ENCODE results near the gene PTPN4.

PTPN4 gene

DNA sequence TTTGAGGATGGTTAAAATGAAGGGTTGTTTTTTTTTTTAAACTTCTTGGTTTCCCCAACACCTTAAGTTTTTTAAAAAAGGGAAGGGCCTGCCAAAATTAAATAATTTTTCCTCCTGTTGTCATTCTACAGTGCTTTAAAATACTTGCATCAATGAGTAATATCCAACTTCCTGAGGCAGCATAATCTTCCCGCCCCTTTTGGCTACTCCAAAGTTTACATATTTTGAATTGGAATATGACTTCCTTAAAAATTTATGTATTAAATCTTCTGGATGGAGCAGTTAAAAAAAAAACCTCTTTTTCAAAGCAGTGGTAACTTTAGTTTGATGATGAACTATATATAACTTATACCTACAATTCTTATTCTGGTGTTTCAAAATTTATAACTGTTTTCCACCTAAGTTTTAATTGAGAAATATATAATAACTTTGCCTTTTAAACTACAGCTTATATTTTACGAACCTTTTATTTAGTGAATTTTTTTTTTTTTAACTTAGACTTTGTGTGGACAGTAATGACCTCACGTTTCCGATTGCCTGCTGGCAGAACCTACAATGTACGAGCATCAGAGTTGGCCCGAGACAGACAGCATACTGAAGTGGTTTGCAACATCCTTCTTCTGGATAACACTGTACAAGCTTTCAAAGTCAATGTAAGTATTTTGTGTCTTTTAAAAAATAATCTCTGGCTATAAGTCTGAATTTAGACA lies 49.8 kb downstream of the PTPN4 start:
- no peak for DNase-seq

DNA sequence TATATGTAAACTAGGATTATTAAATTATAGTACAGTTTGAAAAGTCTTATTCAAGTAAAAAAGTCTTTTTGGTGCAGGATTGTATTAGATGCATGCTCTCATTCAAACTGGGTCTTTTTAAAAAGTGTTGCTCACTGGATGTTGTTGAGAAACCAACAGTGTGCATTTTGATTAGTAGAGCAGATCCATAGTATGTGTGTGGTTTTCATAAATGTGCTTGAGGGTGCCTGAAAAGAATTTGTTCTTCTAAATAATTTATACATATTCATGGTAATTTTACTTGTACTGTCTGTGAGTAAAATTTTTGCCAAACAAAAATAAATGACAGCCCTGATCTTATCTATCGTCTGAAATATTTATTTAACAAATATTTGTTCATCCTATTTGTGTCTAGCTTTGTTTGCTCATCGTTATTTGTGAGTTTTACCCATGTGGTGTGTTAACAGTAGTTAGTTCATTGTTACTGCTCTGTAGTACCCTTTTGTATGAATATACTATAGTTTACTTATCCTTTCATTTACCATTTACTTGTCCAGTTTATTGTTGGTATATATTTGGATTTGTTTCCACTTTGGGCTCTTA lies 50.4 kb downstream of the PTPN4 start:
- no peak for DNase-seq

DNA sequence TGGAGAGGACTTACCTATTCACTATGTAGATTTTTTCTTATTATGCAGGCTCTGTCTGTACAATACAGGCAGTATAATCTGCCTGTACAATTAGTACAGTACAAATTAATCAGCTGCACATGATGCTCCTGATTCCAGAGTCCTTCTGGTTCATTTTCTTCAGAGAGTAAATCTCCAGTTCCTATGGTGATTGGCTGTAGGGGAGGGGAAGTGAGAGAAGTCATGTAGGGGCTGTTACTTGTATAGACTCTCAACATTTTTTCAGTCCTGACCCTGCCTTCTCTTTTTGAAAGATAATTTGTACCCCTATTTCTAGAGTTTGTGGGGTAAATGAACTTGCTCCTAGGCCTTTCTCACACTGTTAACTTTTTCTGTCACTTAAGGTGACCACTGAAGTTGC lies 54.5 kb downstream of the PTPN4 start:
- no peak for DNase-seq

DNA sequence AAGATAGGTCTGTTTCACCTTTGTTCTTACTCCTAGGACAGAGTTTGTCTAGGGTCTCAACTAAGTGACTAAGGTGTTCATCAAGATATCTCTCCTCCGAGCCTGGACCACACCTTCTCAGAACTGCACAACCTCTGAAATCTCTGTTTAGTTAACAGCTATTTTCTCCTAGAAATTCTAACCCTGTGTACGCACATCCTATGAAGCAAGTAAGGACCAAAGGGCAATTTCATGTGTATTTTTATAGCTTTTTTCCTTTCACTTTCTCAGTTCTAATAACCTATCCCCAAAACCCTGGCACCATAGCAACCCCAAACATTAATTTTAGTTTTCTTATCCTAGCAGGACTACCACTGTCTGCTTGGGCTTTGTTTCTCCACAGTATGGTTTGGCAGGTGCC lies 59.1 kb downstream of the PTPN4 start:
- DNase-seq, result no peak

DNA sequence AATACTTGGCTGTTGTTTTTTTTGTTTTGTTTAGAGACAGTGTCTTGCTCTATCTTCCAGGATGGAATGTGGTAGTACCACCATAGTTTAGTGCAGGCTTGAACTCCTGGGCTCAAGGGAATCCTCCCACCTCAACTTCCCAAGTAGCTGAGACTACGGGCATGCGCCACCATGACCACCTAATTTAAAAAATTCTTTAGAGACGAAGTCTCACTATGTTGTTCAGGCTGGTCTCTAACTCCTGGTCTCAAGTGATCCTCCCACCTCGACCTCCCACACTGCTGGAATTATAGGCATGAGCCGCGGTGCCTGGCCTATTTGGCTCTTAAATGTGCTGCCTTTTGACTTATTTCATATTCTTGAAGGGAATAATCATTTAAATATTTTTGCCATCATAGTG lies 60.1 kb downstream of the PTPN4 start:
- DNase-seq, result no peak

GRCh38 chr2:119820275-119820674 lies 60.6 kb downstream of the PTPN4 start:
- DNase-seq, result no peak

DNA sequence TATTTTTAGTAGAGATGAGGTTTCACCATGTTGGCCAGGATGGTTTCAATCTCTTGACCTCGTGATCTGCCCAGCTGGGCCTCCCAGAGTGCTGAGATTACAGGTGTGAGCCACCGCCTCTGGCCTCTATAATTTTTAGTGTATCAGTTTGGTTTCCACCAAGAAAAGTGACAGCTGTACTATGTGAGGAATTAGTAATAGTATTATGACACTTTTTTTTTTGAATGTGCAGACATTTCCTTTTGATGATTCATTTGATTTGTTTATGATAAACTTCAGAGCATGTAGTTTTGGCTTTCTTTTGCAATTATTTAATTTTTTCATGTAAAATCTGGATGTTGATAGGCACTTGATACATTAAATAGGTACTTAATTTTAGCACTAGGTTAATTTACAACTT lies 61.5 kb downstream of the PTPN4 start:
- peak; percentile 37 for DNase-seq

DNA sequence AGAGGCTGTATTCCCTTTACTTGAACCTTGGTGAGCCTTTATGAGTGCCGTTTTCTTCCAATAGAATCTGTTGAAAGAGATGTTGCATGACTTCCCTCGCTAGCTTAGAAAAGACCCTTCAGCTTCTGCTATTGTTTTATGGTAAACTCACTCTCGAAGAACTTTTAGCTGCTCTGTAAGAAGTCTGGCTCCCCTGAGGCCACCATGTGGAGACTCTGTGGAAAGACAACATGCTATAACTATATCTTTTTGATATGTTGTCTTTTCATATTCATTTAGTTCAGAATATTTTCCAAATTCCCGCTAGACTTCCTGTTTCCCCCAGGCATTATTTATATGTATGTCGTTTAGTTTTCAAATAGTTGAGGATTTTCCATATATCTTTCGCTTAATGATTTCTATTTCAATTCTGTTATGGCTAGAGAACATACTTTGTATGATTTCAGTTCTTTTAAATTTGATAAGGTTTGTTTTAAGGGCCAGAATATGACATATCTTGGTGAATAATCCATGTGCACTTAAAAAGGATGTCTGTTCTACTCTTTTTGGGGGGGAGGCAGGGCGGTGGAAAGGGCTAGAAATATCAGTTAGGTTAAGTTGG lies 64.1 kb downstream of the PTPN4 start:
- peak; percentile 33 for DNase-seq

DNA sequence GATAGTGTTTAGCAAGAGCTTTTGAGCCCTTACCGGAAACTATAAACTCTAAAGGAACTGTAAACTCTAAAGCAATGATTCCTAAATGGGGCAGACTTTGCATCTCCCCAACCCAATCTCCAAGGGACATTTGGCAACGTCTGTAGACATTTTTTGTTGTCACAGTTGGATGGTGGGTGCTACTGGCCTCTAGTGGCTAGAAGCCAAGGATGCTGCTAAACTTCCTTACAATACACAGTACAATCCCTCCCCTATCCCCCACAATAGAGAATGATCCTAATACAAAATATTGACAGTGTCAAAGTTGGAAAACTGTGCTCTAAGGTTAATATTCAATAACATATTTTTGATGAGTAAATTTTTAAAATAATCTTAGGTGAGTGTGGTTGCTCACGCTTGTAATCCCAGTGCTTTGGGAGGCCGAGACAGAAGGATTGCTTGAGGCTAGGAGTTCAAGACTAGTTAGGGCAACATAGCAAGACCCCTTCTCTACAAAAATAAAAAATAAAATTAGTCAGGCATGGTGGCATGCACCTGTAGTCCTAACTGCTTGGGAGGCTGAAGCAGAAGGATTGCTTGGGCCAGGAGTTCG lies 66.7 kb downstream of the PTPN4 start:
- DNase-seq, result peak; percentile 38

GRCh38 chr2:119827866-119828507 lies 68.3 kb downstream of the PTPN4 start:
- peak; percentile 16 for DNase-seq

DNA sequence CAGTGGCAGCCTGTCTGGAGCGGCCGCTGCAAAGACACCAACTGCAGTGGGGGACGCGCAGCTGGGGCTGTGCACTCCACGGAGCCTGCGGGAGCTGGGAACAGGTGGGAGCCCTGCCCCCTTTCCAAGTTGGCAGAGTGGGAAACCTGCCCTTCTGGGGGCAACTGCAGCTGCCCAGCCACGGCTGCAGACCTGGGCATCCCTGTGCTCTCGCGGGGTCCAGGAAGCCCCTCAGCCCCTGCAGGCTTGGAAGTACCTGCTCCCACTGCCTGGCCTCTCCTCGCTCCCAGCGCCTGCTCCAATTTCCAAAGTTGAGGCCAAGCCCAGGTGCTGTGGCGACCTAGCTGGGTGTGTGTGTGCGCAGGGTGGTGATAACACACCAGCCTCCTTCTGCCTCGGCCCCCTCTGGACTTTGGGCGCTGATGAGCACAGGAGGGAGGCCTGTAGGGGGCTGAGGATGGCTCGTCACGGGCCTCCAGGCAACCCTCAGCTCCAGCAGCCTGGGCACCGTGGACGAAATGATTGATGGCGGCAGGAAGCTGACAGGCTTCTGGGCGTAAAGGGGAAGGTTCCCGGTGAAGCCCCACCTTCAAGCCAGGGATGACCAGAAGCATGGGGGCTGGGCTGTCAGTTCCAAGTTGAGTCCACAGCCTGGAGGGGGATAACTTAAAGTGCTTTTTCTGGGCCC lies 76.9 kb downstream of the PTPN4 start:
- DNase-seq, result no peak

DNA sequence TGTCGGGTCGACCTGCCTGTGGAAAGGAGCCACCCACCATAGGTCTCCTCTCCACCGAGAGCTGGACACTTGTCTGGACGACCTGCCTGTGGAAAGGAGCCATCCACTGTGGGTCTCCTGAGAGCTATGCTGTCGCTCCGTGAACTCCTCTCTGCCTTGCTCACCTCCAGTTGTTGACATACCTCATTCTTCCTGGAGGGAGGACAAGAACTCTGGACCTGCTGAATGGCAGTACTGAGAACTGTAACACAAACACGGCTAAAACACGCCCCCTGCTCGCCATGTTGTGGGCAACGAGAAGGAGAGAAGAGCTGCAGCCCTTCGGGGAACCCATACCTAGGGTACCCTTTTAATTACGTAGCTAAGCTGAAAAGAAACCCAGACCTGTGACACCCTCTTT lies 77.6 kb downstream of the PTPN4 start:
- DNase-seq, result no peak

DNA sequence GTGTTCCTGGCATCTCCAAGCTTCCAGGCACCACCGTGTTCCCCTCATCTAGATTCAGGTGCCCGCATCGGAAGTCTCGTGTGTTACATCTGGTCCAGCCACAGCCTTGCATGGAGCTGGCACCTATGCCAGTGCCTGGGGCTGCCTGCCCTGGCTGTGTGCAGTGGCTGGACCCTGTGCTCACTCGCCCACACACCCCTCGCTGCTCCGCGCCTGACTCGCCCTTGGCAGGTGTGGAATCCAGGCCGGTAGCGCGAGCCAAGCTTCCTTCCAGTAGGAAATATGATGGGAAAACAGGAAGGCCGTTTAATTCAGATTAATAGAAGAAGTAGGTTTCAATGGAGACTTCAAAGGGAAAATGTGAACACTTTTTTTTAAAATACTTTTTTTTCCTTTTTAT lies 78.0 kb downstream of the PTPN4 start:
- DNase-seq, result no peak

GRCh38 chr2:119838179-119838578 lies 78.5 kb downstream of the PTPN4 start:
- no peak for DNase-seq

DNA sequence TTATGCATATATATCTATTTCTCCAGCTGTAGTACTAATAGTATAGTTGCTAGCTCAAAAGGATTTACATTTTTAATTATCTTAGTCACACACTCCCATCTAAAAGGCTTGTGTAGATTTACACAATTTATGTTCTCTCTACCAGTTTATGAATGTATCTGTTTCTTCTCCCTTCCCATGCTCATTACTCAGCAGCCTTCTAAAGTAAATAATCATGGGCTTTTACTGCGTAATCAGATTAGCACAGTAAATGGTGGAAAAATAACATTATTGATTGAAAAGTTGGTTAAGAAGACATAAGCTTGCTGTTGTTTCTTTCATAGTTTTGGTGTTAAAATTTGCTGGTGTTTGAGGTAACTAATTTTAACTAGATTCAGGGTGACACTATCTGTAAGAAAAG lies 81.8 kb downstream of the PTPN4 start:
- no peak for DNase-seq

GRCh38 chr2:119846021-119846420 lies 86.3 kb downstream of the PTPN4 start:
- no peak for DNase-seq

- DNase-seq, result no peak
Observed at GRCh38 chr2:119849838-119850565, 90.3 kb downstream of the PTPN4 start.

DNA sequence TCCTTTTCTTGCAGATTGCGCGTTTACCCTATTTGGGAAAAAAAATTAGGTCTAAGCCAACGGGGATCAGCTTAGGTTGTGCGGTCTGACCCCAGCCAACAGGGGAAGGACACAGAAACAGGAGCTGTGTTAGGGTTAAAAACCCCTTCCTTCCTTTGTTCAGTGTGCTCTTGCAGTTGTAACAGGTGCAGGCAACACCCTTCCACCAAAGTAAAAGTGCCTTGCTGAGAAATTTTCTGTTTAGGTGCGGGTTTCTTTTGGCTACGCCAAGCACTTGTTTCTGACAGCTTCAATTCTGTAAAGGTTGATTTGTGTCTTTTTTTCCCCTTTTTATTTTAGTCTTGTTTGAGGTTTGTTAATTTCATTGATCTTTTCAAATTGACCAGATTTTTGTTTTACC lies 92.5 kb downstream of the PTPN4 start:
- DNase-seq, result no peak

- DNase-seq, result no peak
Observed at GRCh38 chr2:119853777-119854399, 94.2 kb downstream of the PTPN4 start.

- no peak for DNase-seq
Observed at GRCh38 chr2:119856469-119856901, 96.8 kb downstream of the PTPN4 start.

DNA sequence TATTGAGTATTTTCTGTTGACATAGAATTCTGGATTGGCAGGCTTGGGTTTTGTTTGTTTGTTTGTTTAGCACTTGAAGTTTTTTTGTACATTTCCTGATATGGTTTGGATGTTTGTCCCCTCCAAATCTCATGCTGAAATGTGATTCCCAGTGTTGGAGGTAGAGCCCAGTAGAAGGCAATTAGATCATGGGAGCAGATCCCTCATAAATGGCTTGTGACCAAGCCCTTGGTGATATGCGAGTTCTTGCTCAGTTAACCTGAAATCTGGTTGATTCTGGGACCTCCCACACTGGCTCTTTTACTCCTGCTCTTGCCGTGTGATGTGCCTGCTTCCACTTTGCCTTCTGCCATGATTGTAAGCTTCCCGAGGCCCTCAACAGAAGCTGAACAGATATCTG lies 98.0 kb downstream of the PTPN4 start:
- DNase-seq, result no peak

DNA sequence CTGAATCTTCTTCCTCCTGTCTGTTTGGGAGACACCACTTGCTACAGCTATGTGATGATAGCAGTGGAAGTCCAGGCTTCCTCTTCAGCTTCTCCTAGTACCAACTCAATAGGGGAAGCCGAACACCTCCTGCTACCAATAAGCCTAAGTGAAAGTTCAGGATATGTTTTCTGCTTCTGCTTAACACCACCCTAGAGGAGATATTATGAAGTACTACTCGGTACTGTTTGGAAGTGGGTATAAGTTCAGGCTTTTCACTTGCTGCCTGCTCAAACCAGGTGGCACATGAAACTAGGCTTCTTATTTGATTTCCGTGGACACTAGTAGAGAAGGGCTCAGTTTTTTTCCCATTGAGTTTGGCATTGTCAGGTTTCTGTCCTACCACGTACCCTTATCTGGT lies 99.8 kb downstream of the PTPN4 start:
- DNase-seq, result no peak

Data from activated CD4-positive, alpha-beta T cell treated with anti-CD3 and anti-CD28 coated beads, Interleukin-10, Interleukin-2, amounts not matched to agents 100 ng/mL and 50 ng/mL, durations not matched to agents 16 hours and 8 hours (primary cell).